GM23338 (cell line): Measurements from ENCODE around the gene MLC1. TPM values are rescaled to one million over a fixed set of nuclear protein-coding genes. Genes with fewer than 3 reads are reported as not detected.

Source experiments
- ATAC-seq: fragments of 200-7000 bp; cut with Tn5 transposase; 3 replicates; pipeline ENCODE4 v1.9.1; 2020
- DNase-seq: peaks from one replicate; pipeline ENCODE4 v3.0.0-alpha.2; 2015; ENCODE audit warnings: low spot score
- H2AFZ ChIP-seq: fragments of 200-600 bp; sonication (generic); 2 replicates; pipeline ENCODE4 v1.8.0; 2016; ENCODE audit warnings: antibody characterized with exemption, mild to moderate bottlenecking, moderate library complexity
- H3F3A ChIP-seq: fragments of 200-600 bp; sonication (generic); replicated peaks from 2 replicates; pipeline ENCODE4 v1.8.0; 2017; ENCODE audit warnings: antibody characterized with exemption, mixed run types, low read depth
- H3K27ac ChIP-seq: fragments of 200-600 bp; sonication (generic); 2 replicates; pipeline ENCODE4 v1.6.1; 2016; ENCODE audit warnings: low read depth
- H3K27me3 ChIP-seq: fragments of 200-600 bp; sonication (generic); 2 replicates; pipeline ENCODE4 v1.8.0; 2016; ENCODE audit warnings: mild to moderate bottlenecking, mixed run types, moderate library complexity; ENCODE audit not compliant: insufficient read depth
- H3K36me3 ChIP-seq: fragments of 200-600 bp; sonication (generic); 2 replicates; pipeline ENCODE4 v1.8.0; 2016; ENCODE audit warnings: mild to moderate bottlenecking; ENCODE audit not compliant: insufficient read depth
- H3K4me1 ChIP-seq: fragments of 200-600 bp; sonication (generic); 2 replicates; pipeline ENCODE4 v1.8.0; 2016; ENCODE audit warnings: mild to moderate bottlenecking, moderate library complexity; ENCODE audit not compliant: insufficient read depth
- H3K4me2 ChIP-seq: fragments of 200-600 bp; sonication (generic); 2 replicates; pipeline ENCODE4 v1.7.1; 2017; ENCODE audit warnings: mixed run types
- H3K4me3 ChIP-seq: fragments of 200-600 bp; sonication (generic); 2 replicates; pipeline ENCODE4 v1.6.1; 2016; ENCODE audit warnings: mixed run types
- H3K79me2 ChIP-seq: fragments of 200-600 bp; sonication (generic); replicated peaks from 2 replicates; pipeline ENCODE4 v1.8.0; 2017; ENCODE audit warnings: mild to moderate bottlenecking; ENCODE audit not compliant: insufficient read depth
- H3K9me2 ChIP-seq: fragments of 200-600 bp; sonication (generic); 2 replicates; pipeline ENCODE4 v1.8.0; 2017; ENCODE audit not compliant: insufficient read depth
- H4K20me1 ChIP-seq: fragments of 200-600 bp; sonication (generic); replicated peaks from 2 replicates; pipeline ENCODE4 v1.8.0; 2017; ENCODE audit warnings: mild to moderate bottlenecking; ENCODE audit not compliant: insufficient read depth
- H3K27ac Mint-ChIP-seq: 2 replicates; pipeline ENCODE4 v1.8.0; 2020; ENCODE audit warnings: inconsistent platforms, mild to moderate bottlenecking, moderate library complexity, mixed read lengths
- H3K27me3 Mint-ChIP-seq: 3 replicates; pipeline ENCODE4 v1.8.0; 2022; ENCODE audit warnings: low read depth, mild to moderate bottlenecking, moderate library complexity, mixed read lengths, inconsistent platforms; ENCODE audit not compliant: insufficient read depth, poor library complexity
- H3K36me3 Mint-ChIP-seq: 3 replicates; pipeline ENCODE4 v1.8.0; 2021; ENCODE audit warnings: low read depth, mild to moderate bottlenecking, inconsistent platforms, moderate library complexity, mixed read lengths
- H3K4me1 Mint-ChIP-seq: 3 replicates; pipeline ENCODE4 v1.8.0; 2020; ENCODE audit warnings: mild to moderate bottlenecking, inconsistent platforms, mixed read lengths
- H3K4me3 Mint-ChIP-seq: 3 replicates; pipeline ENCODE4 v1.8.0; 2021; ENCODE audit warnings: moderate library complexity, mild to moderate bottlenecking, inconsistent platforms, mixed read lengths
- H3K9me3 Mint-ChIP-seq: 3 replicates; pipeline ENCODE4 v1.8.0; 2020; ENCODE audit warnings: moderate library complexity, mild to moderate bottlenecking, inconsistent platforms, mixed read lengths
- CREB1 ChIP-seq: fragments of 250-450 bp; sonication (Bioruptor Pico); IDR thresholded peaks from 2 replicates; pipeline ENCODE4 v1.5.0; 2020; ENCODE audit warnings: low read depth, mild to moderate bottlenecking, moderate library complexity
- ETS1 ChIP-seq: IDR thresholded peaks from 2 replicates; pipeline ENCODE4 v1.6.1; 2016; ENCODE audit warnings: antibody characterized with exemption
- EZH2 ChIP-seq: fragments of 200-600 bp; sonication (generic); IDR thresholded peaks from one replicate; pipeline ENCODE4 v1.8.0; 2017; ENCODE audit warnings: antibody characterized with exemption, mild to moderate bottlenecking, low read depth; ENCODE audit not compliant: unreplicated experiment
- EZH2phosphoT487 ChIP-seq: fragments of 200-600 bp; sonication (generic); IDR thresholded peaks from one replicate; pipeline ENCODE4 v1.8.1; 2018; ENCODE audit warnings: antibody characterized with exemption; ENCODE audit not compliant: unreplicated experiment
- JUNB ChIP-seq: IDR thresholded peaks from one replicate; pipeline ENCODE4 v1.6.1; 2016; ENCODE audit warnings: antibody characterized with exemption; ENCODE audit not compliant: unreplicated experiment
- NANOG ChIP-seq: IDR thresholded peaks from 2 replicates; pipeline ENCODE4 v1.6.1; 2016; ENCODE audit warnings: antibody characterized with exemption, borderline replicate concordance
- POLR2AphosphoS5 ChIP-seq: IDR thresholded peaks from 2 replicates; pipeline ENCODE4 v1.6.1; 2016; ENCODE audit warnings: antibody characterized with exemption, low read depth
- STAT1 ChIP-seq: IDR thresholded peaks from one replicate; pipeline ENCODE4 v1.6.1; 2016; ENCODE audit warnings: antibody characterized with exemption; ENCODE audit not compliant: unreplicated experiment
- ZNF114 ChIP-seq: fragments of 250-450 bp; sonication (Bioruptor Pico); IDR thresholded peaks from 2 replicates; pipeline ENCODE4 v1.5.0; 2020; ENCODE audit warnings: mild to moderate bottlenecking, moderate library complexity
- ZNF331 ChIP-seq: fragments of 250-450 bp; sonication (Bioruptor Pico); IDR thresholded peaks from 2 replicates; pipeline ENCODE4 v1.5.0; 2020; ENCODE audit warnings: low read depth, mild to moderate bottlenecking, moderate library complexity
- ZNF462 ChIP-seq: fragments of 250-450 bp; sonication (Bioruptor Pico); IDR thresholded peaks from 2 replicates; pipeline ENCODE4 v1.5.0; 2020; ENCODE audit warnings: mild to moderate bottlenecking, moderate library complexity
- polyA plus RNA-seq: library from polyadenylated mRNA; unstranded; fragments of >200 nt; fragmentation: Nextera tagmentation; extraction: Ambion mirVana; gene quantifications from 2 replicates; pipeline ENCODE4 v1.2.1, GENCODE V29; 2016
- total RNA-seq: library from RNA; depleted of rRNA; stranded (reverse); fragments of >200 nt; shearing (Covaris generic); gene quantifications from 2 replicates; pipeline ENCODE4 v1.2.3, GENCODE V29; 2014
- TF ChIP-seq, protein P1 (sequence below): IDR thresholded peaks from one replicate; pipeline ENCODE4 v1.6.1; 2018; ENCODE audit warnings: antibody characterized with exemption; ENCODE audit not compliant: unreplicated experiment
- TF ChIP-seq, protein P2 (sequence below), 2 experiments: fragments of 200-600 bp in 1 of 2; sonication (generic) in 1 of 2; conservative IDR thresholded peaks; 2 replicates each; pipeline versions ENCODE4 v1.5.1 to v1.6.1; 2016 to 2017; ENCODE audit warnings: antibody characterized with exemption in 2 of 2, low read depth in 2 of 2, mild to moderate bottlenecking in 2 of 2, moderate library complexity in 1 of 2

The MLC1 gene
- total and polyA plus RNA-seq, 2 experiments from 2014 or later = not detected

- no peak for DNase-seq
- Mint-ChIP-seq H3K27ac (no peak overlapping the region), H3K4me3 (no peak overlapping the region), H3K27me3 (peaks cover 18% of the 10 kb centered on the region), H3K36me3 (no peaks in the 10 kb centered on the region), H3K4me1 (no peaks in the 10 kb centered on the region), H3K9me3 (no peaks in the 10 kb centered on the region; the same call in 2 of the 3 replicates)
- TF ChIP-seq, protein P1, sequence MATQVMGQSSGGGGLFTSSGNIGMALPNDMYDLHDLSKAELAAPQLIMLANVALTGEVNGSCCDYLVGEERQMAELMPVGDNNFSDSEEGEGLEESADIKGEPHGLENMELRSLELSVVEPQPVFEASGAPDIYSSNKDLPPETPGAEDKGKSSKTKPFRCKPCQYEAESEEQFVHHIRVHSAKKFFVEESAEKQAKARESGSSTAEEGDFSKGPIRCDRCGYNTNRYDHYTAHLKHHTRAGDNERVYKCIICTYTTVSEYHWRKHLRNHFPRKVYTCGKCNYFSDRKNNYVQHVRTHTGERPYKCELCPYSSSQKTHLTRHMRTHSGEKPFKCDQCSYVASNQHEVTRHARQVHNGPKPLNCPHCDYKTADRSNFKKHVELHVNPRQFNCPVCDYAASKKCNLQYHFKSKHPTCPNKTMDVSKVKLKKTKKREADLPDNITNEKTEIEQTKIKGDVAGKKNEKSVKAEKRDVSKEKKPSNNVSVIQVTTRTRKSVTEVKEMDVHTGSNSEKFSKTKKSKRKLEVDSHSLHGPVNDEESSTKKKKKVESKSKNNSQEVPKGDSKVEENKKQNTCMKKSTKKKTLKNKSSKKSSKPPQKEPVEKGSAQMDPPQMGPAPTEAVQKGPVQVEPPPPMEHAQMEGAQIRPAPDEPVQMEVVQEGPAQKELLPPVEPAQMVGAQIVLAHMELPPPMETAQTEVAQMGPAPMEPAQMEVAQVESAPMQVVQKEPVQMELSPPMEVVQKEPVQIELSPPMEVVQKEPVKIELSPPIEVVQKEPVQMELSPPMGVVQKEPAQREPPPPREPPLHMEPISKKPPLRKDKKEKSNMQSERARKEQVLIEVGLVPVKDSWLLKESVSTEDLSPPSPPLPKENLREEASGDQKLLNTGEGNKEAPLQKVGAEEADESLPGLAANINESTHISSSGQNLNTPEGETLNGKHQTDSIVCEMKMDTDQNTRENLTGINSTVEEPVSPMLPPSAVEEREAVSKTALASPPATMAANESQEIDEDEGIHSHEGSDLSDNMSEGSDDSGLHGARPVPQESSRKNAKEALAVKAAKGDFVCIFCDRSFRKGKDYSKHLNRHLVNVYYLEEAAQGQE = no peak
- TF ChIP-seq EZH2 = no peak
- TF ChIP-seq POLR2AphosphoS5 = no peak
- TF ChIP-seq ZNF331 (CRISPR knock-in tag) = no peak
- TF ChIP-seq, protein P2, sequence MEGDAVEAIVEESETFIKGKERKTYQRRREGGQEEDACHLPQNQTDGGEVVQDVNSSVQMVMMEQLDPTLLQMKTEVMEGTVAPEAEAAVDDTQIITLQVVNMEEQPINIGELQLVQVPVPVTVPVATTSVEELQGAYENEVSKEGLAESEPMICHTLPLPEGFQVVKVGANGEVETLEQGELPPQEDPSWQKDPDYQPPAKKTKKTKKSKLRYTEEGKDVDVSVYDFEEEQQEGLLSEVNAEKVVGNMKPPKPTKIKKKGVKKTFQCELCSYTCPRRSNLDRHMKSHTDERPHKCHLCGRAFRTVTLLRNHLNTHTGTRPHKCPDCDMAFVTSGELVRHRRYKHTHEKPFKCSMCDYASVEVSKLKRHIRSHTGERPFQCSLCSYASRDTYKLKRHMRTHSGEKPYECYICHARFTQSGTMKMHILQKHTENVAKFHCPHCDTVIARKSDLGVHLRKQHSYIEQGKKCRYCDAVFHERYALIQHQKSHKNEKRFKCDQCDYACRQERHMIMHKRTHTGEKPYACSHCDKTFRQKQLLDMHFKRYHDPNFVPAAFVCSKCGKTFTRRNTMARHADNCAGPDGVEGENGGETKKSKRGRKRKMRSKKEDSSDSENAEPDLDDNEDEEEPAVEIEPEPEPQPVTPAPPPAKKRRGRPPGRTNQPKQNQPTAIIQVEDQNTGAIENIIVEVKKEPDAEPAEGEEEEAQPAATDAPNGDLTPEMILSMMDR (conservative IDR thresholded peaks at IDR 0.05; ENCODE audit: low read depth in 2 of 2) = no peak
- TF ChIP-seq ZNF462 (CRISPR knock-in tag) = no peak
- no peak for TF ChIP-seq EZH2phosphoT487
- no peak for TF ChIP-seq STAT1
- no peak for TF ChIP-seq JUNB
- TF ChIP-seq NANOG = no peak
- TF ChIP-seq ETS1 = no peak
- TF ChIP-seq ZNF114 (CRISPR knock-in tag) = no peak
- no peak for TF ChIP-seq CREB1 (CRISPR knock-in tag)
- Histone ChIP-seq H3K27ac (no peak overlapping the region), H3K4me2 (no peak overlapping the region), H3K4me1 (no peaks in the 10 kb centered on the region), H3K9me2 (no peaks in the 10 kb centered on the region), H4K20me1 (no peaks in the 10 kb centered on the region), H3K36me3 (no peaks in the 10 kb centered on the region), H3K27me3 (peaks cover 12% of the 10 kb centered on the region), H3K4me3 (no peak overlapping the region), H3K79me2 (no peaks in the 10 kb centered on the region), H2AFZ (no peak overlapping the region), H3F3A (no peaks in the 10 kb centered on the region)
- no peak for ATAC-seq
These were observed 31.4 kb downstream of the MLC1 start for GRCh38 chr22:50053861-50054260.
